Breast epithelium (tissue), 4 donors: Measurements from ENCODE around the gene PROB1. TPM values are rescaled to one million over a fixed set of nuclear protein-coding genes. Genes with fewer than 3 reads are reported as not detected.
"Not testable (repeated sequence)": the region's sequence is repeated elsewhere in the genome, so short reads cannot be mapped to it uniquely, and the experiment has no call there.

Experiments
- DNase-seq, 2 donors: peaks; one replicate each; pipeline ENCODE4 v3.0.0-alpha.2; 2019; ENCODE audit warnings: low spot score in 2 of 2
- H3K27ac ChIP-seq, 2 donors: fragments of 200-600 bp; sonication (generic) in 1 of 2; one replicate each; pipeline ENCODE4 v1.5.1; 2016 to 2019; ENCODE audit warnings: mild to moderate bottlenecking in 1 of 2
- H3K27me3 ChIP-seq, 2 donors: fragments of 200-600 bp; sonication (generic) in 1 of 2; one replicate each; pipeline versions ENCODE4 v1.5.1 to v1.6.0; 2017 to 2019; ENCODE audit warnings: control low read depth in 1 of 2, mild to moderate bottlenecking in 1 of 2
- H3K36me3 ChIP-seq: fragments of 200-600 bp; one replicate; pipeline ENCODE4 v1.5.1; 2019
- H3K4me1 ChIP-seq, 2 donors: fragments of 200-600 bp; sonication (generic); one replicate each; pipeline ENCODE4 v1.5.1; 2016 to 2019; ENCODE audit warnings: control low read depth in 1 of 2
- H3K4me3 ChIP-seq, 3 donors: fragments of 200-600 bp; sonication (generic); 1 replicate in 2 of 3; 2 replicates in 1 of 3; pipeline ENCODE4 v1.5.1; 2016 to 2019; ENCODE audit warnings: mild to moderate bottlenecking in 3 of 3, moderate library complexity in 2 of 3
- H3K9me3 ChIP-seq, 2 donors: fragments of 200-600 bp; sonication (generic) in 1 of 2; one replicate each; pipeline ENCODE4 v1.5.1; 2016 to 2019; ENCODE audit warnings: control low read depth in 1 of 2
- POLR2A ChIP-seq: fragments of 450-650 bp; IDR thresholded peaks from one replicate; pipeline ENCODE4 v1.6.1; 2016; ENCODE audit warnings: antibody characterized with exemption, mild to moderate bottlenecking, moderate library complexity
- POLR2AphosphoS5 ChIP-seq, 3 donors: sonication (generic); formaldehyde crosslinking; IDR thresholded peaks; one replicate each; pipeline ENCODE4 v1.6.1; 2017; ENCODE audit warnings: antibody characterized with exemption in 3 of 3
- intact Hi-C: fragments of 100-400 bp; cut with DNase I; formaldehyde crosslinking; loops from one replicate; pipeline ENCODE4 v1.15.1; 2023; ENCODE audit warnings: low total_unique reads
- total RNA-seq, 3 donors: library from RNA; depleted of rRNA; stranded (reverse); fragments of >200 nt; gene quantifications; one replicate each; pipeline ENCODE4 v1.1.0, GENCODE V29; 2016
- TF ChIP-seq, protein P1 (sequence below), 3 donors: fragments of 450-650 bp; IDR thresholded peaks; one replicate each; pipeline ENCODE4 v1.5.1; 2016 to 2017; ENCODE audit warnings: antibody characterized with exemption in 3 of 3, mild to moderate bottlenecking in 3 of 3, moderate library complexity in 3 of 3

Gene PROB1, protein sequence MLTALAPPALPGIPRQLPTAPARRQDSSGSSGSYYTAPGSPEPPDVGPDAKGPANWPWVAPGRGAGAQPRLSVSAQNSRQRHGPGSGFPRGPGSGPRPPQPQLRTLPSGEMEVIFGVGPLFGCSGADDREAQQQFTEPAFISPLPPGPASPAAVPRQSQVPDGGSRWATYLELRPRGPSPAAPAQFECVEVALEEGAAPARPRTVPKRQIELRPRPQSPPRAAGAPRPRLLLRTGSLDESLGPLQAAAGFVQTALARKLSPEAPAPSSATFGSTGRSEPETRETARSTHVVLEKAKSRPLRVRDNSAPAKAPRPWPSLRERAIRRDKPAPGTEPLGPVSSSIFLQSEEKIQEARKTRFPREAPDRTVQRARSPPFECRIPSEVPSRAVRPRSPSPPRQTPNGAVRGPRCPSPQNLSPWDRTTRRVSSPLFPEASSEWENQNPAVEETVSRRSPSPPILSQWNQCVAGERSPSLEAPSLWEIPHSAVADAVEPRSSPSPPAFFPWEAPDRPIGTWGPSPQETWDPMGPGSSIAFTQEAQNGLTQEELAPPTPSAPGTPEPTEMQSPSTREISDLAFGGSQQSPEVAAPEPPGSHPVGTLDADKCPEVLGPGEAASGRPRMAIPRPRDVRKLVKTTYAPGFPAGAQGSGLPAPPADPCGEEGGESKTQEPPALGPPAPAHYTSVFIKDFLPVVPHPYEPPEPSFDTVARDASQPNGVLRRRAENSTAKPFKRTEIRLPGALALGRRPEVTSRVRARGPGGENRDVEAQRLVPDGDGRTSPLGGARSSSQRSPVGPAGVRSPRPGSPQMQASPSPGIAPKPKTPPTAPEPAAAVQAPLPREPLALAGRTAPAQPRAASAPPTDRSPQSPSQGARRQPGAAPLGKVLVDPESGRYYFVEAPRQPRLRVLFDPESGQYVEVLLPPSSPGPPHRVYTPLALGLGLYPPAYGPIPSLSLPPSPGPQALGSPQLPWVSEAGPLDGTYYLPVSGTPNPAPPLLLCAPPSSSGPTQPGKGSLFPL
- 1 to 10 TPM in 1 of 3 donors, under 1 TPM in 2; 0.32 to 1.3 (median 0.73) TPM for total RNA-seq

DNA sequence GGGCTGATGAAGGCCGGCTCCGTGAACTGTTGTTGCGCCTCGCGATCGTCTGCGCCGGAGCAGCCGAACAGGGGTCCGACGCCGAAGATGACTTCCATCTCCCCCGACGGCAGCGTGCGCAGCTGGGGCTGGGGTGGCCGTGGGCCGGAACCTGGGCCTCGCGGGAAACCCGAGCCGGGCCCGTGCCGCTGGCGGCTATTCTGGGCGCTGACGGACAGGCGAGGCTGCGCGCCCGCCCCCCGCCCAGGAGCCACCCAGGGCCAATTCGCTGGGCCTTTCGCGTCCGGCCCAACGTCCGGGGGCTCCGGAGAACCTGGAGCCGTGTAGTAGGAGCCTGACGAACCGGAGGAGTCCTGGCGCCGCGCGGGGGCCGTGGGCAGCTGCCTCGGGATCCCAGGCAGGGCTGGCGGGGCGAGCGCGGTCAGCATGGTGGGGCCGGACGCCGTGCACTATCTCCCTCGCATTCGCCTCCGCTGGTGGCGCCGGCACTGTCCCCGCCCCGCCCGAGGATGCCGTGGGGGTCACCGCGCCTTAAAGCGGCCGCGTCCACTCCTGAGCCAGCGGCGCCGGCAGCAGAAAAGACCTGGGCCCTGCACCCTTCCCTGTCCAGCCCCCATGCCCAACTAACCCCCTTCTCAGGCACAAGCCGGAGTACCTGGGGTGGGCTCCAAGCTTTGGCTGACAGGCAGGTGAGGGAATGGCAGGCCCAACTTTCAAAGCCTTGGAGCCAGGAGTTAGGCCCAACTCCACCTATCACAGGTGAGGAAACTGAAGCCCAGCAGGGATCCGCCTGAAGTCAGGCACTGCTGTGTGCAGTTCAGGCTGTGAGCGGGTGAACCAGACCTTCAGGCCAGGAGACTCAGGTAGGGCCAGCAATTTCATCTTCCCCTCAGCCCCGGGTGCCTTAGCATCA lies at the start of gene PROB1:
Gene PROB1 (minus strand): TSS at position 451 of the 913 bp plus-strand sequence. CDS start 23 bp downstream, at position 428.
- H3K9me3 ChIP-seq = no peaks in the 10 kb centered on the region
- peak within 1 kb of the TSS in 1 of 2 donors; percentile 62 for H3K27ac ChIP-seq
- H3K4me3 ChIP-seq = peak within 1 kb of the TSS; percentile 37 to 68 (median 53)
- TF ChIP-seq POLR2A (no peak), POLR2AphosphoS5 (IDR thresholded peaks at IDR 0.05) (no peak)
- TF ChIP-seq, protein P1, sequence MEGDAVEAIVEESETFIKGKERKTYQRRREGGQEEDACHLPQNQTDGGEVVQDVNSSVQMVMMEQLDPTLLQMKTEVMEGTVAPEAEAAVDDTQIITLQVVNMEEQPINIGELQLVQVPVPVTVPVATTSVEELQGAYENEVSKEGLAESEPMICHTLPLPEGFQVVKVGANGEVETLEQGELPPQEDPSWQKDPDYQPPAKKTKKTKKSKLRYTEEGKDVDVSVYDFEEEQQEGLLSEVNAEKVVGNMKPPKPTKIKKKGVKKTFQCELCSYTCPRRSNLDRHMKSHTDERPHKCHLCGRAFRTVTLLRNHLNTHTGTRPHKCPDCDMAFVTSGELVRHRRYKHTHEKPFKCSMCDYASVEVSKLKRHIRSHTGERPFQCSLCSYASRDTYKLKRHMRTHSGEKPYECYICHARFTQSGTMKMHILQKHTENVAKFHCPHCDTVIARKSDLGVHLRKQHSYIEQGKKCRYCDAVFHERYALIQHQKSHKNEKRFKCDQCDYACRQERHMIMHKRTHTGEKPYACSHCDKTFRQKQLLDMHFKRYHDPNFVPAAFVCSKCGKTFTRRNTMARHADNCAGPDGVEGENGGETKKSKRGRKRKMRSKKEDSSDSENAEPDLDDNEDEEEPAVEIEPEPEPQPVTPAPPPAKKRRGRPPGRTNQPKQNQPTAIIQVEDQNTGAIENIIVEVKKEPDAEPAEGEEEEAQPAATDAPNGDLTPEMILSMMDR (IDR thresholded peaks at IDR 0.05) = no peak
- peaks cover 3 to 10% of the 10 kb centered on the region in 2 donors for H3K4me1 ChIP-seq
- H3K36me3 ChIP-seq = no peaks in the 10 kb centered on the region
- H3K27me3 ChIP-seq = peaks cover 0 to 3% of the 10 kb centered on the region in 2 donors
- DNase-seq = no peak
- intact Hi-C loops = loop anchor here (10.0 kb wide), 1 partner anchor 100 kb away; the partner anchor contains the start of gene MATR3

DNA sequence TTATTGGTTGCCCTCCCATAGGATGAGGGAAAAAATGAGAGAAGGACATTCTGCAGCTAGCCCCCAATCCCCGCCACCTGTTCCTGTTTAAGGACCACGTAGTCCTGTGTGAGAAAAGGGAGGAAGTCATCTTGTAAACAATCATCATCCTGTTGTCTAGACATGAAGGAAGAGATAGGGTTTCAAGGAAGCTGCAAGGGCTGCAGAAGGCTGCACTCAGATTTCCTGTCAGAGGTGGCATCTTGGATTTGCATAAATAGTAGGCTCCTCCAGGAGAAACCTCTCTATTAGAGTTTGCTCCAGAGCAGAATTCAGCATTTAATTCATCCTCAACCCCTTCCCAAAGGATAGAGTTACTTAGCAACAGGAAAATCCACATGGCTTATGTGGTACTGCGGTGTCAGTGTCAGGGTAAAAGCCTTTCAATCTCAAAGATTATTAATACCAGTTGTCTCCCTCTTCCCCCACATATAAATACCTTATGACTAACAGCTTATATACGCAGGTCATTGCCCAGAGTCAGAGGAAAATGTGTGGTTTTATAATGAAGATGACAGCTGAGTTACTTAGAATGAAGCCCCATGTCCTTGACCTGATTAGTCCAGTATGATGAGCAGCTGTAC lies 49.0 kb upstream of the PROB1 start:
- no peak overlapping the region for H3K27ac ChIP-seq
- H3K36me3 ChIP-seq = no peaks in the 10 kb centered on the region
- DNase-seq = no peak
- H3K4me3 ChIP-seq = no peak overlapping the region
- intact Hi-C loops = no loop called here
- no peaks in the 10 kb centered on the region for H3K9me3 ChIP-seq
- no peaks in the 10 kb centered on the region for H3K27me3 ChIP-seq
- no peak for TF ChIP-seq POLR2AphosphoS5 (IDR thresholded peaks at IDR 0.05)
- H3K4me1 ChIP-seq = no peaks in the 10 kb centered on the region

DNA sequence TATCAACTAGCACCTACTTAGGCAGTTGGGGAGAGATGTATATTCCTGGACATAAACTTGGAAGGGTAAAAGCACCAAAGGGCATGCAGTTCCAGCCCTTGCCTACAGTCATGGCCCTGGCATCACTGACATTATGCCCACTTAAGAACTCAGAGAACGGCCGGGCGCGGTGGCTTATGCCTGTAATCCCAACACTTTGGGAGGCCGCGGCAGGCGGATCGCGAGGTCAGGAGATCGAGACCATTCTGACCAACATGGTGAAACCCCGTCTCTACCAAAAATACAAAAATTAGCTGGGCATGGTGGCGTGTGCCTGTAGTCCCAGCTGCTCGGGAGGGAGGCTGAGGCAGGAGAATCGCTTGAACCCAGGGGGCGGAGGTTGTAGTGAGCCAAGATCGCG lies 45.5 kb upstream of the PROB1 start:
- H3K9me3 ChIP-seq, H3K27me3 ChIP-seq, H3K4me3 ChIP-seq, DNase-seq, H3K36me3 ChIP-seq, H3K4me1 ChIP-seq, H3K27ac ChIP-seq, intact Hi-C loops: not testable (repeated sequence)

DNA sequence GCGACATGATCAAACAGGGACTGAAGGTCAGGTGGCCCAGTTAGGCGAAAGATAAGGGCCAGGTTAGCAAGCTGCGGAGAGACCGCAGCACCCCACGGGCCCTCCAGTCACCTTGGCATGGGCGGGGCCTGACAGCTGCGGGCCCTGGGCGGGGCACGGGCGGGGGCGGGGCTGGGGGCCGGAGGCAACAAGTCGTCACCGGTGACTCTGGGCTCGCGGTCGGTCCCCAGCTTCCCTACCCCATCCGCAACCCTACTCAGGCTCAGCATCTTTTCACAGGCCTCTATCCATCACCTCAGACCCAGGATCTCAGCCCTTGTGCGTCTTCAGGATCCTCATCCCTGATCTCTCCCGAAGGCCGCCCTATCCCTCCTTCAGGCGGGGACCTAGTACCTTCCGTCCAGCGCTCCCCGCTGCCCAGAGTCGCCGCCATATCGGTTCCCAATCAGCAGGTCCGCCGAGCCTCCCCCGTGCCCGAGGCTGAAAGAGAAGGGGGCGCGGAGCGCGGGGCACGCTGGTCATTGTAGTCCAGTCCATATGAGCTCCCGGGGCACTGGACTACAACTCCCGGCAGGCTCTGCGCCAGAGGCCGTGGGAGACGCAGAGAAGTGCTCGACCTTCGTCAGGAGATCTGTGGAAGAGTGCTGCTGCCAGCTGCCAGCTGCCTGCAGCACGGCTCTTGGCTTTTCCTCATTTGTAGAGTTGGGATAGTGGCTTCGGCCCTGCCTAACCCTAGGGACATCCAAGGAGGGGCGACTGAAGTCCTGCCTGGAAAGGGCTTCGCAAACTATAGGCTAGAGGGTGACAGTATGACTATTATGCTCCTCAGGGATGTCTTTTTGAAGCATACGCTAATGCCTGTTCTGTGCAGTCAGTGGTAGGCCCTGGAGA lies 44.4 kb upstream of the PROB1 start, which contains the start of gene DNAJC18:
Gene DNAJC18 (minus strand): TSS at position 513 of the 891 bp plus-strand sequence. CDS start 80 bp downstream, at position 433.
- peak; percentile 79 to 91 for DNase-seq
- Histone ChIP-seq H3K4me1 (no peaks in the 10 kb centered on the region), H3K9me3 (no peaks in the 10 kb centered on the region), H3K4me3 (peak within 1 kb of the TSS; percentile 82 to 88 (median 85)), H3K27me3 (no peaks in the 10 kb centered on the region), H3K27ac (peak within 1 kb of the TSS; percentile 97), H3K36me3 (no peaks in the 10 kb centered on the region)
- TF ChIP-seq POLR2A (no peak), POLR2AphosphoS5 (IDR thresholded peaks at IDR 0.05) (peak; percentile 69 to 75 (median 70))
- TF ChIP-seq, protein P1 (IDR thresholded peaks at IDR 0.05) = no peak
- intact Hi-C loops = no loop called here

DNA sequence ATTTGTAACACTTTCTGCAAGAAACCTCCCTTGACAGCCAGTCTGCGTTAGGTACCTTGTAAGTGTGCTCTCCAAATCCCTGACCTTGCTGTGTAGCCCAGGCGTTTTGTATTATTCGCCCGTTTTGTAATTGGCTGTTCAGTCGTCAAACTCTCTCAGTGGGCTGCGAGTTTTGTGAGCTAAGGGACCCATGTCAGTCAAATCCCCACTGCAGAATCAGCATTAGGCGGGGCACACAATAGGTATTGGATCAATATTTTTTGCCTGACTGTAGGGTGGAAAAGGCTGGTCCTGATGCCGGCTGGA lies 43.8 kb upstream of the PROB1 start:
- H3K36me3 ChIP-seq = no peaks in the 10 kb centered on the region
- TF ChIP-seq POLR2AphosphoS5 (IDR thresholded peaks at IDR 0.05) (no peak), POLR2A (no peak)
- TF ChIP-seq, protein P1 (IDR thresholded peaks at IDR 0.05) = no peak
- no peaks in the 10 kb centered on the region for H3K9me3 ChIP-seq
- H3K4me1 ChIP-seq = no peaks in the 10 kb centered on the region
- H3K27me3 ChIP-seq = no peaks in the 10 kb centered on the region
- DNase-seq = no peak
- intact Hi-C loops = no loop called here
- peak overlapping the region; percentile 97 for H3K27ac ChIP-seq
- peak overlapping the region; percentile 82 to 88 (median 85) for H3K4me3 ChIP-seq
